Stimulated activated memory B cell treated with anti-CD40 and anti-IgM and Interleukin-4, amounts not matched to agents 10 μg/mL and 1 μg/mL and 100 μg/mL, for 72 hours (primary cell): ENCODE results near the gene TBC1D20.
"Not testable (repeated sequence)": the region's sequence is repeated elsewhere in the genome, so short reads cannot be mapped to it uniquely, and the experiment has no call there.

Experiments
- ATAC-seq: fragments of 150-1000 bp; cut with Tn5 transposase; 2 replicates; pipeline ENCODE4 v1.10.0; 2021
- H3K27ac Mint-ChIP-seq: one replicate; pipeline ENCODE4 v1.8.0; 2022; ENCODE audit warnings: mild to moderate bottlenecking, mixed read lengths
- H3K27me3 Mint-ChIP-seq: one replicate; pipeline ENCODE4 v1.8.0; 2022; ENCODE audit warnings: mixed read lengths
- H3K36me3 Mint-ChIP-seq: one replicate; pipeline ENCODE4 v1.8.0; 2022; ENCODE audit warnings: mixed read lengths
- H3K4me1 Mint-ChIP-seq: one replicate; pipeline ENCODE4 v1.8.0; 2022; ENCODE audit warnings: mixed read lengths
- H3K4me3 Mint-ChIP-seq: one replicate; pipeline ENCODE4 v1.8.0; 2022; ENCODE audit warnings: mild to moderate bottlenecking, moderate library complexity, mixed read lengths
- H3K9me3 Mint-ChIP-seq: one replicate; pipeline ENCODE4 v1.8.0; 2022; ENCODE audit warnings: mixed read lengths

TBC1D20 gene

GRCh38 chr20:391041-391711, 71.2 kb downstream of the TBC1D20 start:
- H3K36me3 Mint-ChIP-seq = peaks cover 60% of the 10 kb centered on the region
- no peaks in the 10 kb centered on the region for H3K9me3 Mint-ChIP-seq
- peaks cover 5% of the 10 kb centered on the region for H3K4me1 Mint-ChIP-seq
- H3K4me3 Mint-ChIP-seq = no peak overlapping the region
- peak overlapping the region; percentile 65 for H3K27ac Mint-ChIP-seq
- ATAC-seq = peak; percentile 57
- H3K27me3 Mint-ChIP-seq = no peaks in the 10 kb centered on the region

GRCh38 chr20:389220-389619, 73.1 kb downstream of the TBC1D20 start:
- Mint-ChIP-seq H3K36me3 (peaks cover 48% of the 10 kb centered on the region), H3K27ac (no peak overlapping the region), H3K4me3 (no peak overlapping the region), H3K9me3 (no peaks in the 10 kb centered on the region), H3K4me1 (peaks cover 5% of the 10 kb centered on the region), H3K27me3 (no peaks in the 10 kb centered on the region)
- ATAC-seq = no peak

- Mint-ChIP-seq H3K4me3 (no peak overlapping the region), H3K4me1 (peaks cover 13% of the 10 kb centered on the region), H3K9me3 (no peaks in the 10 kb centered on the region), H3K27ac (no peak overlapping the region), H3K27me3 (no peaks in the 10 kb centered on the region), H3K36me3 (peaks cover 40% of the 10 kb centered on the region)
- ATAC-seq = no peak
Measured at GRCh38 chr20:388034-388994, 74.0 kb downstream of the TBC1D20 start.

DNA sequence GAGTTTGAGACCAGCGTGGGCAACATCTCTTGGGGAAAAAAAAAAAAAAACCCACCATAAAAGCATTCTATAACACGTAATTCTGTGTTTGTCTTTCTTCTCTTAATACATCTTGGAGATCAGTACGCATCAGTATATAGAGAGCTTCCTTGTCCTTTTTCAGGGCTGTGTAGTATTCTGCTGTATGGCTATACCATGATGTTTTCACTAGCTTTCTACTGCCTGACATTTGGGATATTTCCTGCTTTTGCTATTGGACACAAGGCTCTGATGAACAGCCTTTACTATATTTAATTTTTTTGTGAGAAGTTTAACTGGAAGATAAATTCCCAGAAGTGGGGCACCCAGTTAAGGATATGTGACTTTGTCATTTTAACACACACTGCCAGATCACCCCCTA, 74.8 kb downstream of the TBC1D20 start:
- no peak overlapping the region for H3K4me3 Mint-ChIP-seq
- peaks cover 32% of the 10 kb centered on the region for H3K36me3 Mint-ChIP-seq
- no peak overlapping the region for H3K27ac Mint-ChIP-seq
- H3K4me1 Mint-ChIP-seq = peaks cover 21% of the 10 kb centered on the region
- no peaks in the 10 kb centered on the region for H3K27me3 Mint-ChIP-seq
- no peaks in the 10 kb centered on the region for H3K9me3 Mint-ChIP-seq
- ATAC-seq = no peak

GRCh38 chr20:386634-387033, 75.7 kb downstream of the TBC1D20 start:
- not testable (repeated sequence) for H3K4me3 Mint-ChIP-seq, ATAC-seq, H3K9me3 Mint-ChIP-seq, H3K27me3 Mint-ChIP-seq, H3K27ac Mint-ChIP-seq
- Mint-ChIP-seq H3K4me1 (peaks cover 27% of the 10 kb centered on the region), H3K36me3 (peaks cover 27% of the 10 kb centered on the region)
